Thyroid gland (tissue), 4 donors: ENCODE data around the gene DLG2. TPM values are rescaled to one million over a fixed set of nuclear protein-coding genes. Genes with fewer than 3 reads are reported as not detected.

Experiments used
- DNase-seq, 2 donors: peaks; one replicate each; pipeline ENCODE4 v3.0.0-alpha.2; 2019
- H3K27ac ChIP-seq, 3 donors: fragments of 200-600 bp; sonication (generic); 1 replicate in 2 of 3; 2 replicates in 1 of 3; pipeline ENCODE4 v1.5.1; 2016 to 2019; ENCODE audit warnings: mild to moderate bottlenecking in 1 of 3, moderate library complexity in 1 of 3
- H3K27me3 ChIP-seq: fragments of 200-600 bp; sonication (generic); one replicate; pipeline ENCODE4 v1.5.1; 2019
- H3K36me3 ChIP-seq, 2 donors: fragments of 200-600 bp; sonication (generic); one replicate each; pipeline ENCODE4 v1.5.1; 2016 to 2019
- H3K4me1 ChIP-seq, 2 donors: fragments of 200-600 bp; sonication (generic); one replicate each; pipeline ENCODE4 v1.5.1; 2017 to 2019
- H3K4me3 ChIP-seq, 3 donors: fragments of 200-600 bp; sonication (generic); replicated peaks in 1 of 3; 1 replicate in 2 of 3; 2 replicates in 1 of 3; pipeline ENCODE4 v1.5.1; 2016; ENCODE audit warnings: mild to moderate bottlenecking in 1 of 3
- H3K9me3 ChIP-seq: fragments of 200-600 bp; sonication (generic); one replicate; pipeline ENCODE4 v1.5.1; 2017
- POLR2A ChIP-seq, 2 donors: fragments of 450-650 bp; IDR thresholded peaks; one replicate each; pipeline ENCODE4 v1.6.1; 2017; ENCODE audit warnings: antibody characterized with exemption in 2 of 2, mild to moderate bottlenecking in 2 of 2, moderate library complexity in 1 of 2
- WGBS, 2 donors: methylation state at CpG; one replicate each; pipeline ENCODE4 v1.1.5; 2017; 5-methylcytosine and 5-hydroxymethylcytosine counted together
- intact Hi-C: fragments of 100-400 bp; cut with DNase I; formaldehyde crosslinking; loops from one replicate; pipeline ENCODE4 v1.15.1; 2023
- total RNA-seq, 4 donors: library from RNA; depleted of rRNA; stranded (reverse); fragments of >200 nt; gene quantifications; one replicate each; pipeline ENCODE4 v1.2.3, GENCODE V29; 2016
- TF ChIP-seq, protein P1 (sequence below), 6 experiments: fragments of 200-600 bp in 3 of 6; fragments of 450-650 bp in 3 of 6; sonication (generic) in 3 of 6; IDR thresholded peaks; one replicate each; pipeline ENCODE4 v1.5.1; 2016 to 2019; ENCODE audit warnings: antibody characterized with exemption in 6 of 6, mild to moderate bottlenecking in 2 of 6, inconsistent platforms in 1 of 6, moderate library complexity in 1 of 6

The DLG2 gene
- total RNA-seq, 4 donors from 2014 or later, result 29.4 to 79.4 (median 42.4) TPM

DNA sequence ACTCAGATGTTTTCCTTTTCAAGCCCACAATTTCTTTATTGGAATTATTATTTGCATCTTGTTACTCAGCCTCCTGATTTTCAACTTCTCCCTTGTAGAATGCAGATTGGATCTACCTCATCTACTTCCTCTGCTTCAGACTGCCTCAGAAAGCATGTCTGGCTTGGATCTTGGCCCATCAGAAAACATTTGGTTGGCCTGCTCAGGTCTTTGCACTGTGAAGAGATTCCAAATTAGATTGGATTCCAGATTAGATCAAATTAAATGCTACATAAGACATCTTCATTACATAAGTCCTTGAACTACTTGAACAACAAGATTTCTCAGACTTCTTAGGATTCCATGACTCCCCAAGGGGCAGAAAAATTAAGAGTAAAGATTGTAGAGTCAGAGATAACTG is 358.0 kb downstream of the DLG2 start:
- H3K27me3 ChIP-seq, result no peaks in the 10 kb centered on the region
- no peaks in the 10 kb centered on the region for H3K36me3 ChIP-seq
- intact Hi-C loops, result no loop called here
- no peak overlapping the region for H3K27ac ChIP-seq
- H3K4me1 ChIP-seq, result no peaks in the 10 kb centered on the region
- DNase-seq, result no peak
- TF ChIP-seq POLR2A (IDR thresholded peaks at IDR 0.05), result no peak
- H3K9me3 ChIP-seq, result no peaks in the 10 kb centered on the region
- no peak overlapping the region for H3K4me3 ChIP-seq

DNA sequence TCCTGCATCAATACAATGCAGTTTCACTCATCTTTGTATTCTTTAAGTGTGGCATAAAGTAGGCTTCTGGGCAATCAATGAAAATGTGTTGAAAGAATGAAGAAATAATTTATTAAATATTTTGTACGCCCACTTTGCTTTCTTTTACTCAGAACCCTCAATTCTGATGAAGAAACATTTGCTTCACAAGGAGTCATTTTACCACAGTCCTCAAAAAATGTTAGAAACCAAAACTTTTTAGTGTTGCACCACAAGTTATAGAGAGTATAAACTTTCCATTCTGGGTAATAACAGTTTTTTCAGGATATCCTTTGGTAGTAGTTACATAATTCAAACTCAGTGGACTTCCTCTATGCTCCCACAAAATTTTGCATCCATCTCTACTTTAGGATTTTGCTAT is 360.5 kb downstream of the DLG2 start:
- 91 to 97% methylated on average over 1 of the region's 1 CpG for WGBS, 2 donors
- H3K4me3 ChIP-seq, result no peak overlapping the region
- no peaks in the 10 kb centered on the region for H3K4me1 ChIP-seq
- intact Hi-C loops, result no loop called here
- no peak for DNase-seq
- H3K27ac ChIP-seq, result no peak overlapping the region
- H3K9me3 ChIP-seq, result no peaks in the 10 kb centered on the region
- H3K27me3 ChIP-seq, result no peaks in the 10 kb centered on the region
- no peaks in the 10 kb centered on the region for H3K36me3 ChIP-seq
- TF ChIP-seq, protein P1, sequence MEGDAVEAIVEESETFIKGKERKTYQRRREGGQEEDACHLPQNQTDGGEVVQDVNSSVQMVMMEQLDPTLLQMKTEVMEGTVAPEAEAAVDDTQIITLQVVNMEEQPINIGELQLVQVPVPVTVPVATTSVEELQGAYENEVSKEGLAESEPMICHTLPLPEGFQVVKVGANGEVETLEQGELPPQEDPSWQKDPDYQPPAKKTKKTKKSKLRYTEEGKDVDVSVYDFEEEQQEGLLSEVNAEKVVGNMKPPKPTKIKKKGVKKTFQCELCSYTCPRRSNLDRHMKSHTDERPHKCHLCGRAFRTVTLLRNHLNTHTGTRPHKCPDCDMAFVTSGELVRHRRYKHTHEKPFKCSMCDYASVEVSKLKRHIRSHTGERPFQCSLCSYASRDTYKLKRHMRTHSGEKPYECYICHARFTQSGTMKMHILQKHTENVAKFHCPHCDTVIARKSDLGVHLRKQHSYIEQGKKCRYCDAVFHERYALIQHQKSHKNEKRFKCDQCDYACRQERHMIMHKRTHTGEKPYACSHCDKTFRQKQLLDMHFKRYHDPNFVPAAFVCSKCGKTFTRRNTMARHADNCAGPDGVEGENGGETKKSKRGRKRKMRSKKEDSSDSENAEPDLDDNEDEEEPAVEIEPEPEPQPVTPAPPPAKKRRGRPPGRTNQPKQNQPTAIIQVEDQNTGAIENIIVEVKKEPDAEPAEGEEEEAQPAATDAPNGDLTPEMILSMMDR (IDR thresholded peaks at IDR 0.05), result no peak
- no peak for TF ChIP-seq POLR2A (IDR thresholded peaks at IDR 0.05)

DNA sequence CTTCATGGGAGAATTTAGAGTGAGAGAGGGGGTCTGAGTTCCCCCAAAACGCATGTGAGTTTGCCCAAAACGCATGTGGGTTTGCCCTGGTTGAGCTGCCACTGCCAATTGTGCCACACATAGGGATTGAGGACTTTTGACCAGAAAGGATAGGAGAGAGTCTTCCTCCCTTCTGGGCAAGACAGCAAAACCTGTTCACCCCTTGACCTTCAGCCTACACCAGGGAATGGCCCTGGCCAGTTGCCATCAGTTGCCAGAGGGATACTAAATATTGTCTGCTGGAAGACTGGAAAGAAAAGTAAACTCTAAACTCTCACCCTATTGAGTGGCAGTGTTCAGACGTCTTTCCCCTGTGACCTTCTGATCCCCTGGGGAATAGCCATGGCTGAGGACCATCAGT is 363.8 kb downstream of the DLG2 start:
- no peaks in the 10 kb centered on the region for H3K27me3 ChIP-seq
- no peak overlapping the region for H3K27ac ChIP-seq
- H3K4me3 ChIP-seq, result no peak overlapping the region
- no peaks in the 10 kb centered on the region for H3K9me3 ChIP-seq
- H3K4me1 ChIP-seq, result no peaks in the 10 kb centered on the region
- TF ChIP-seq, protein P1 (IDR thresholded peaks at IDR 0.05), result no peak
- TF ChIP-seq POLR2A (IDR thresholded peaks at IDR 0.05), result no peak
- no peaks in the 10 kb centered on the region for H3K36me3 ChIP-seq
- intact Hi-C loops, result no loop called here
- DNase-seq, result no peak
- 82 to 94% methylated on average over 3 of the region's 3 CpGs for WGBS, 2 donors

DNA sequence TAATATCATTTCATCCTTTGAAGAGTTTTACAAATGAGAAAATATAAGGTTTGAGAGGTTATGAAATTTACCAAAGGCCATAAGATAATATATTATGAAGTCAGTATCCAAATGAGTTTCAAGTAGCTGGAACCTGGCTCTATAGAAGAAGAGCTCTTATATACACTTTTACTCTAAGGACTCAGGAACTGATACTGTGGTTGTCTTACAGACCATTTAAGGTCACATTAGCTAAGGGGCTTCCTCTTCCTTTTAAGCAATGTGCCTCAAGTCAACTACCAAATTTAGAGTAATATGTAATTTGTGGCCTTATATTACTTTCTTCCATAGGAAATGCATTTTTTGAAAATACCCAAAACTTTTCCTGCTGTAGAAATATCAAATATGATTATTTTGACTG is 369.3 kb downstream of the DLG2 start:
- TF ChIP-seq, protein P1 (IDR thresholded peaks at IDR 0.05), result no peak
- TF ChIP-seq POLR2A (IDR thresholded peaks at IDR 0.05), result no peak
- DNase-seq, result no peak
- intact Hi-C loops, result no loop called here
- Histone ChIP-seq H3K36me3 (no peaks in the 10 kb centered on the region), H3K4me3 (no peak overlapping the region), H3K27ac (no peak overlapping the region), H3K27me3 (no peaks in the 10 kb centered on the region), H3K4me1 (no peaks in the 10 kb centered on the region), H3K9me3 (no peaks in the 10 kb centered on the region)

DNA sequence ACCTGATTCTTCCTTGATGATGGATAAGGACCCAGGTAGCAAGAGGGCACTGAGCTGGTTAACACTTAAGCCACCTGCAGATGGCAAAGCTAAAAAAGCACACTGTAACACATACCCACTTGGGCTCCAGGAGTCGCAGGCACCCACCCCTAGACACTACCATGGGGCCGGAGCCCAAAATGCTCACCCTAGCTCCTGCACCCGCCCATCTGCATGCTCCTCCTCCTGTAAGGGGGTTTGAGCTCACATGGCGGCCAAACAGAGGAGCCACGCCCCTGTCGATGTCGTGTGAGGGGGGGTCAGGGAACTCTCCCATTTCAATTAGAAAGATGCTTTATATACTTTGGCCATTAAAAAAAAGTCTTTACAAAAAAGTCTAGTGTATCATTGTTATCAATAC is 370.7 kb downstream of the DLG2 start:
- no peaks in the 10 kb centered on the region for H3K27me3 ChIP-seq
- no peaks in the 10 kb centered on the region for H3K9me3 ChIP-seq
- no peak overlapping the region for H3K4me3 ChIP-seq
- H3K27ac ChIP-seq, result no peak overlapping the region
- TF ChIP-seq, protein P1 (IDR thresholded peaks at IDR 0.05), result no peak
- TF ChIP-seq POLR2A (IDR thresholded peaks at IDR 0.05), result no peak
- H3K36me3 ChIP-seq, result no peaks in the 10 kb centered on the region
- no peak for DNase-seq
- no peaks in the 10 kb centered on the region for H3K4me1 ChIP-seq
- WGBS, 2 donors, result 96% methylated on average over 7 of the region's 7 CpGs
- intact Hi-C loops, result no loop called here

DNA sequence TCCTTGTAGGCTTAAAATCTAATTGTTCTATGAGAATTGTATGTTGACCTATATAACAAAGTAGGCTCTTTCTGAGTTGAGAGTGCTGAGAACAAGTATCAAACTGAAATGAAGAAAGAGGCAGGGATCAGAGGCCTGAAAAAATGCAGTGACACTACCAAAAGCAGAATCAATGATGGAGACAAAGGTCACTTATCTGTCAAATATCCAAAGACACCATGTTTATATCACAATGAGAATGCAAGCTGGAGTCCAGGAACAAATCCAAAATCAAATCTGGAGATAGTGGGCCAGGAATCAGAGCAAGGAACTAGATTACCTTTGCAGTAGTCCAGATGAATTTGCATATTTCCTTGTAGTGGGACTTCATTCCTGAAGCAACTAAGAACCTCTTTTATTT is 377.7 kb downstream of the DLG2 start:
- Histone ChIP-seq H3K9me3 (no peaks in the 10 kb centered on the region), H3K27me3 (no peaks in the 10 kb centered on the region), H3K27ac (no peak overlapping the region), H3K4me1 (no peaks in the 10 kb centered on the region), H3K4me3 (no peak overlapping the region), H3K36me3 (no peaks in the 10 kb centered on the region)
- TF ChIP-seq, protein P1 (IDR thresholded peaks at IDR 0.05), result no peak
- TF ChIP-seq POLR2A (IDR thresholded peaks at IDR 0.05), result no peak
- intact Hi-C loops, result no loop called here
- DNase-seq, result no peak
